SU-DHL-6 (cell line): ENCODE data around the gene XYLT1.

Source experiments
- H2AFZ ChIP-seq: fragments of 200-600 bp; sonication (generic); 2 replicates; pipeline ENCODE4 v1.6.1; 2014; ENCODE audit warnings: low read depth, mild to moderate bottlenecking, moderate library complexity, mixed read lengths, antibody characterized with exemption, low read length; ENCODE audit not compliant: severe bottlenecking
- H3F3A ChIP-seq: fragments of 200-600 bp; shearing (Covaris generic); 2 replicates; pipeline ENCODE4 v1.6.0; 2016; ENCODE audit warnings: antibody characterized with exemption, mild to moderate bottlenecking; ENCODE audit not compliant: insufficient read depth
- H3K27ac ChIP-seq: fragments of 200-600 bp; sonication (generic); 2 replicates; pipeline ENCODE4 v1.5.1; 2016; ENCODE audit warnings: low read depth, mild to moderate bottlenecking, low read length, moderate library complexity, mixed read lengths
- H3K27me3 ChIP-seq: fragments of 200-600 bp; sonication (generic), shearing (Covaris generic); 2 replicates; pipeline ENCODE4 v1.6.0; 2014; ENCODE audit warnings: mild to moderate bottlenecking, low read length
- H3K36me3 ChIP-seq: fragments of 200-600 bp; sonication (generic); 2 replicates; pipeline ENCODE4 v1.6.1; 2014; ENCODE audit warnings: mild to moderate bottlenecking, low read length, mixed read lengths
- H3K4me2 ChIP-seq: fragments of 300-600, 200-600 bp; shearing (Covaris generic), sonication (generic); 2 replicates; pipeline ENCODE4 v1.6.0; 2014; ENCODE audit warnings: low read length, low read depth, mild to moderate bottlenecking; ENCODE audit not compliant: poor library complexity, severe bottlenecking
- H3K4me3 ChIP-seq: fragments of 200-600 bp; sonication (generic); 2 replicates; pipeline ENCODE4 v1.5.1; 2014; ENCODE audit warnings: antibody characterized with exemption, low read length, mild to moderate bottlenecking, mixed read lengths; ENCODE audit not compliant: insufficient read depth, poor library complexity, severe bottlenecking
- H3K79me2 ChIP-seq: fragments of 200-600 bp; sonication (generic); 2 replicates; pipeline ENCODE4 v1.6.1; 2014; ENCODE audit warnings: mild to moderate bottlenecking, low read length, moderate library complexity; ENCODE audit not compliant: insufficient read depth
- H3K9ac ChIP-seq: fragments of 200-600 bp; sonication (generic); 2 replicates; pipeline ENCODE4 v1.7.0; 2014; ENCODE audit warnings: mild to moderate bottlenecking, low read length
- H3K9me2 ChIP-seq: fragments of 200-600 bp; sonication (generic); replicated peaks from 2 replicates; pipeline ENCODE4 v1.6.1; 2014; ENCODE audit warnings: low read length; ENCODE audit not compliant: insufficient read depth
- H3K9me3 ChIP-seq: fragments of 200-600 bp; sonication (generic); 2 replicates; pipeline ENCODE4 v1.6.1; 2014; ENCODE audit warnings: low read length, mixed read lengths; ENCODE audit not compliant: insufficient read depth
- H4K20me1 ChIP-seq: fragments of 200-600 bp; sonication (generic); 2 replicates; pipeline ENCODE4 v1.6.1; 2014; ENCODE audit warnings: low read depth, mild to moderate bottlenecking, antibody characterized with exemption, low read length, moderate library complexity, mixed read lengths
- EZH2phosphoT487 ChIP-seq: fragments of 200-600 bp; sonication (generic), shearing (Covaris generic); conservative IDR thresholded peaks from 2 replicates; pipeline ENCODE4 v1.6.1; 2018; ENCODE audit warnings: mild to moderate bottlenecking, antibody characterized with exemption, low read length, moderate library complexity, mixed read lengths
- TF ChIP-seq, protein P1 (sequence below): fragments of 200-600 bp; sonication (generic); IDR thresholded peaks from one replicate; pipeline ENCODE4 v1.5.1; 2017; ENCODE audit warnings: antibody characterized with exemption, mild to moderate bottlenecking, low read length, moderate library complexity; ENCODE audit not compliant: insufficient read depth, poor library complexity, severe bottlenecking

The XYLT1 gene

GRCh38 chr16:17340804-17341203, 130.0 kb downstream of the XYLT1 start:
- H3K27ac ChIP-seq: no peak overlapping the region
- no peaks in the 10 kb centered on the region for H3K9me3 ChIP-seq
- H3K9ac ChIP-seq: no peak overlapping the region
- no peaks in the 10 kb centered on the region for H3K36me3 ChIP-seq
- H3F3A ChIP-seq: no peaks in the 10 kb centered on the region; the same call in none of the 2 replicates
- H3K27me3 ChIP-seq: no peaks in the 10 kb centered on the region
- no peak for TF ChIP-seq EZH2phosphoT487
- TF ChIP-seq, protein P1, sequence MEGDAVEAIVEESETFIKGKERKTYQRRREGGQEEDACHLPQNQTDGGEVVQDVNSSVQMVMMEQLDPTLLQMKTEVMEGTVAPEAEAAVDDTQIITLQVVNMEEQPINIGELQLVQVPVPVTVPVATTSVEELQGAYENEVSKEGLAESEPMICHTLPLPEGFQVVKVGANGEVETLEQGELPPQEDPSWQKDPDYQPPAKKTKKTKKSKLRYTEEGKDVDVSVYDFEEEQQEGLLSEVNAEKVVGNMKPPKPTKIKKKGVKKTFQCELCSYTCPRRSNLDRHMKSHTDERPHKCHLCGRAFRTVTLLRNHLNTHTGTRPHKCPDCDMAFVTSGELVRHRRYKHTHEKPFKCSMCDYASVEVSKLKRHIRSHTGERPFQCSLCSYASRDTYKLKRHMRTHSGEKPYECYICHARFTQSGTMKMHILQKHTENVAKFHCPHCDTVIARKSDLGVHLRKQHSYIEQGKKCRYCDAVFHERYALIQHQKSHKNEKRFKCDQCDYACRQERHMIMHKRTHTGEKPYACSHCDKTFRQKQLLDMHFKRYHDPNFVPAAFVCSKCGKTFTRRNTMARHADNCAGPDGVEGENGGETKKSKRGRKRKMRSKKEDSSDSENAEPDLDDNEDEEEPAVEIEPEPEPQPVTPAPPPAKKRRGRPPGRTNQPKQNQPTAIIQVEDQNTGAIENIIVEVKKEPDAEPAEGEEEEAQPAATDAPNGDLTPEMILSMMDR: no peak
- H4K20me1 ChIP-seq: no peaks in the 10 kb centered on the region
- no peak overlapping the region for H2AFZ ChIP-seq
- H3K4me3 ChIP-seq: no peak overlapping the region
- no peaks in the 10 kb centered on the region for H3K9me2 ChIP-seq
- no peak overlapping the region for H3K4me2 ChIP-seq
- no peaks in the 10 kb centered on the region; the same call in 1 of the 2 replicates for H3K79me2 ChIP-seq

- H4K20me1 ChIP-seq: no peaks in the 10 kb centered on the region
- no peak overlapping the region for H3K4me3 ChIP-seq
- no peak overlapping the region for H3K9ac ChIP-seq
- H3K79me2 ChIP-seq: no peaks in the 10 kb centered on the region; the same call in 1 of the 2 replicates
- H3K36me3 ChIP-seq: no peaks in the 10 kb centered on the region
- H3K4me2 ChIP-seq: no peak overlapping the region
- TF ChIP-seq, protein P1: no peak
- TF ChIP-seq EZH2phosphoT487: no peak
- no peak overlapping the region for H3K27ac ChIP-seq
- H3K9me2 ChIP-seq: no peaks in the 10 kb centered on the region
- no peak overlapping the region for H2AFZ ChIP-seq
- H3F3A ChIP-seq: no peaks in the 10 kb centered on the region; the same call in none of the 2 replicates
- no peaks in the 10 kb centered on the region for H3K9me3 ChIP-seq
- no peaks in the 10 kb centered on the region for H3K27me3 ChIP-seq
Observed at GRCh38 chr16:17339764-17340541, 130.8 kb downstream of the XYLT1 start.

- Histone ChIP-seq H3K9ac (no peak overlapping the region), H2AFZ (no peak overlapping the region), H3K27ac (no peak overlapping the region), H4K20me1 (no peaks in the 10 kb centered on the region), H3K36me3 (no peaks in the 10 kb centered on the region), H3F3A (no peaks in the 10 kb centered on the region; the same call in none of the 2 replicates), H3K4me2 (no peak overlapping the region), H3K79me2 (no peaks in the 10 kb centered on the region; the same call in 1 of the 2 replicates), H3K4me3 (no peak overlapping the region), H3K9me3 (no peaks in the 10 kb centered on the region), H3K9me2 (no peaks in the 10 kb centered on the region), H3K27me3 (no peaks in the 10 kb centered on the region)
- TF ChIP-seq, protein P1: no peak
- no peak for TF ChIP-seq EZH2phosphoT487
Observed at GRCh38 chr16:17338244-17338643, 132.5 kb downstream of the XYLT1 start.
